HepG2 (cell line): ENCODE measurements around the gene AARSD1. TPM values are rescaled to one million over a fixed set of nuclear protein-coding genes. Genes with fewer than 3 reads are reported as not detected.
A peak's percentile ranks its signal among the peaks of the same experiment; 100 is the strongest.

Experiments used
- CBX5 ChIP-seq: sonication (generic); formaldehyde crosslinking; IDR thresholded peaks from 2 replicates; pipeline ENCODE4 v1.4.0; 2020; ENCODE audit warnings: missing genetic modification reagents, borderline replicate concordance
- JARID2 ChIP-seq: sonication (generic); formaldehyde crosslinking; IDR thresholded peaks from 2 replicates; pipeline ENCODE4 v1.8.1; 2023; ENCODE audit warnings: missing genetic modification reagents, inconsistent platforms; ENCODE audit not compliant: insufficient replicate concordance
- KDM1A ChIP-seq: IDR thresholded peaks from 2 replicates; pipeline ENCODE4 v1.6.1; 2016; ENCODE audit warnings: missing compliant biosample characterization
- KLF11 ChIP-seq: IDR thresholded peaks from 2 replicates; pipeline ENCODE4 v1.6.1; 2016; ENCODE audit warnings: missing compliant biosample characterization
- MEF2D ChIP-seq: sonication (generic); formaldehyde crosslinking; IDR thresholded peaks from 2 replicates; pipeline ENCODE4 v1.5.1; 2020; ENCODE audit warnings: mild to moderate bottlenecking, missing genetic modification reagents
- MIXL1 ChIP-seq: IDR thresholded peaks from 2 replicates; pipeline ENCODE4 v1.6.1; 2016
- ONECUT2 ChIP-seq: sonication (generic); formaldehyde crosslinking; IDR thresholded peaks from 2 replicates; pipeline ENCODE4 v1.4.0; 2020; ENCODE audit warnings: missing genetic modification reagents
- RAD21 ChIP-seq: fragments of 450-650 bp; formaldehyde crosslinking; IDR thresholded peaks from 2 replicates; pipeline ENCODE4 v1.5.0; 2020; ENCODE audit warnings: mild to moderate bottlenecking
- SMAD3 ChIP-seq: sonication (generic); formaldehyde crosslinking; IDR thresholded peaks from 2 replicates; pipeline ENCODE4 v1.4.0; 2020; ENCODE audit warnings: missing genetic modification reagents
- SMC3 ChIP-seq: IDR thresholded peaks from 2 replicates; pipeline ENCODE4 v1.6.1; 2011; ENCODE audit warnings: low read length, improper control_type of control experiment
- SP4 ChIP-seq: sonication (generic); formaldehyde crosslinking; IDR thresholded peaks from 2 replicates; pipeline ENCODE4 v1.8.1; 2023; ENCODE audit warnings: mild to moderate bottlenecking, missing genetic modification reagents
- TBX2 ChIP-seq: sonication (generic); formaldehyde crosslinking; IDR thresholded peaks from 2 replicates; pipeline ENCODE4 v1.5.0; 2020; ENCODE audit warnings: missing genetic modification reagents, mild to moderate bottlenecking, borderline replicate concordance
- ZBTB7B ChIP-seq: sonication (generic); formaldehyde crosslinking; IDR thresholded peaks from 2 replicates; pipeline ENCODE4 v1.4.0; 2020; ENCODE audit warnings: missing genetic modification reagents
- ZNF556 ChIP-seq: sonication (generic); formaldehyde crosslinking; IDR thresholded peaks from 2 replicates; pipeline ENCODE4 v1.4.0; 2020; ENCODE audit warnings: mild to moderate bottlenecking, missing genetic modification reagents, borderline replicate concordance
- ZNF563 ChIP-seq: sonication (generic); formaldehyde crosslinking; IDR thresholded peaks from 2 replicates; pipeline ENCODE4 v1.8.0; 2022; ENCODE audit warnings: mild to moderate bottlenecking, moderate library complexity, missing genetic modification reagents
- ZNF878 ChIP-seq: sonication (generic); formaldehyde crosslinking; IDR thresholded peaks from 2 replicates; pipeline ENCODE4 v1.8.1; 2023; ENCODE audit warnings: mild to moderate bottlenecking, missing genetic modification reagents, moderate library complexity
- ZSCAN22 ChIP-seq: sonication (generic); formaldehyde crosslinking; IDR thresholded peaks from 2 replicates; pipeline ENCODE4 v1.4.0; 2020; ENCODE audit warnings: mild to moderate bottlenecking, missing genetic modification reagents
- polyA plus RNA-seq, 8 experiments: library from polyadenylated mRNA; depleted of rRNA in 3 of 8; stranded (reverse) in 7 of 8; unstranded in 1 of 8; fragments of >200 nt; fragmentation: Illumina TruSeq in 4 of 8; extraction: Trizol in 4 of 8; gene quantifications; 2 replicates each; pipeline versions ENCODE4 v1.2.1 to v1.2.3, GENCODE V29; 2011 to 2016; ENCODE audit warnings: low read depth in 4 of 8, missing spikeins in 1 of 8, mixed read lengths in 1 of 8; ENCODE audit not compliant: insufficient read depth in 1 of 8
- total RNA-seq, 5 experiments: library from RNA; depleted of rRNA; stranded (reverse); fragments of >200 nt; fragmentation: Illumina TruSeq; extraction: Trizol; gene quantifications; 2 replicates each; pipeline ENCODE4 v1.2.3, GENCODE V29; 2016; ENCODE audit warnings: low read depth in 1 of 5
- TF ChIP-seq, protein P1 (sequence below): IDR thresholded peaks from 2 replicates; pipeline ENCODE4 v1.6.1; 2016
- TF ChIP-seq, protein P2 (sequence below): IDR thresholded peaks from 2 replicates; pipeline ENCODE4 v1.6.1; 2018; ENCODE audit warnings: missing genetic modification reagents, mild to moderate bottlenecking, missing compliant biosample characterization
- TF ChIP-seq, protein P3 (sequence below): sonication (generic); formaldehyde crosslinking; IDR thresholded peaks from 2 replicates; pipeline ENCODE4 v1.5.0; 2020; ENCODE audit warnings: mild to moderate bottlenecking, missing genetic modification reagents, moderate library complexity

Gene AARSD1
- total and polyA plus RNA-seq, 2 of the 13 experiments (the other 11 are each of a cell fraction or from before 2014, with no cell fraction given) = 24.7 to 29.3 TPM

DNA sequence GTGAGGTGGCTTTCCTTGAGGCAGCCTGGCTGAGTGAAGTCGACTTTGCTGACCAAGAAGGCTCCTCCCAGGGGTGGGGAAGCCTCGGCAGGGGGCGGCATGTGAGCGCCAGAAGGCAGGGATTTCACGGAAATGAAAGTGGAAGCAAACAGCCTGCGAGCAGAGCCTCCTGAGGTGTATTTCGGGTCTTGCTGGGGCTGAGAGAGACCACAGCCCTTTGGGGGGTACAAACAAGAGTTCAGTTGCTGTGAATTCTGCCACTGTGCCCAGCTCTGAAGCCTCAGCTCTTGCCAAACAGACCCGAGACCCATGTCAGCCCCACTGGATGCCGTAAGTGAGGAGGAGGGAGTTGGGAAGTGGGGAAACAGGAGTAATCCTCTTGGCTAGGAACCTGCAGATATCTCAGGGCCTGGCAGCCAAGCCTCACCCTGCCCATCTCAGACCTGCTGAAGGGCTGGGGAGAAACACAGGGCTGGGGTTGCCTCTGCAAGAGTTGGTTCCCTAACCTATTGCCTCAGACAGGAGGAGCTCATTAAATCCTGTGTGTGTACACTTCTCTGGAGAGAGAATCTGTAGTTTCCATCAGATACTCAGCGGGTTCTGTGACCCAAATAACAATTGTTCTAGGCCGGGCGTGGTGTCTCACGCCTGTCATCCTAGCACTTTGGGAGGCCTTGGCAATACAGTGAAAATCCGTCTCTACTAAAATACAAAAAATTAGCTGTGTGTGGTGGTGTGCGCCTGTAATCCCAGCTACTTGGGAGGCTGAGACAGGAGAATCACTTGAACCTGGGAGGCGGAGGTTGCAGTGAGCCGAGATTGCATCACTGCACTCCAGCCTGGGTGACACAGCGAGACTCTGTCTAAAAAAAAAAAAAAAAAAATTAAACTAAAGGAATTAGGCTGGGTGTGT, 42.6 kb upstream of the AARSD1 start, which contains the start of gene IFI35 (continued):
- TF ChIP-seq KDM1A (CRISPR knock-in tag) (peak; percentile 64; the same call in 1 of the 2 replicates), ONECUT2 (no peak), CBX5 (CRISPR knock-in tag) (peak; percentile 68; the same call in 1 of the 2 replicates), ZBTB7B (CRISPR knock-in tag) (peak; percentile 59), ZSCAN22 (CRISPR knock-in tag) (0 out of 2 replicates have a peak, but pooled peaks have one; percentile 12), KLF11 (CRISPR knock-in tag) (peak; percentile 31; the same call in 1 of the 2 replicates), SMC3 (peak; percentile 22; the same call in 1 of the 2 replicates), ZNF556 (CRISPR knock-in tag) (0 out of 2 replicates have a peak, but pooled peaks have one; percentile 57), MEF2D (CRISPR knock-in tag) (peak; percentile 22; the same call in 1 of the 2 replicates), JARID2 (CRISPR knock-in tag) (no peak), MIXL1 (no peak; the same call in 1 of the 2 replicates), ZNF563 (0 out of 2 replicates have a peak, but pooled peaks have one; percentile 30), ZNF878 (CRISPR knock-in tag) (peak; percentile 79), SP4 (CRISPR knock-in tag) (peak; percentile 77; the same call in 1 of the 2 replicates), RAD21 (peak; percentile 88), TBX2 (CRISPR knock-in tag) (peak; percentile 62; the same call in 1 of the 2 replicates), SMAD3 (peak; percentile 87; the same call in 1 of the 2 replicates)
- TF ChIP-seq, protein P1, sequence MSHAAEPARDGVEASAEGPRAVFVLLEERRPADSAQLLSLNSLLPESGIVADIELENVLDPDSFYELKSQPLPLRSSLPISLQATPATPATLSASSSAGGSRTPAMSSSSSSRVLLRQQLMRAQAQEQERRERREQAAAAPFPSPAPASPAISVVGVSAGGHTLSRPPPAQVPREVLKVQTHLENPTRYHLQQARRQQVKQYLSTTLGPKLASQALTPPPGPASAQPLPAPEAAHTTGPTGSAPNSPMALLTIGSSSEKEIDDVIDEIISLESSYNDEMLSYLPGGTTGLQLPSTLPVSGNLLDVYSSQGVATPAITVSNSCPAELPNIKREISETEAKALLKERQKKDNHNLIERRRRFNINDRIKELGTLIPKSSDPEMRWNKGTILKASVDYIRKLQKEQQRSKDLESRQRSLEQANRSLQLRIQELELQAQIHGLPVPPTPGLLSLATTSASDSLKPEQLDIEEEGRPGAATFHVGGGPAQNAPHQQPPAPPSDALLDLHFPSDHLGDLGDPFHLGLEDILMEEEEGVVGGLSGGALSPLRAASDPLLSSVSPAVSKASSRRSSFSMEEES = no peak
- TF ChIP-seq, protein P2, sequence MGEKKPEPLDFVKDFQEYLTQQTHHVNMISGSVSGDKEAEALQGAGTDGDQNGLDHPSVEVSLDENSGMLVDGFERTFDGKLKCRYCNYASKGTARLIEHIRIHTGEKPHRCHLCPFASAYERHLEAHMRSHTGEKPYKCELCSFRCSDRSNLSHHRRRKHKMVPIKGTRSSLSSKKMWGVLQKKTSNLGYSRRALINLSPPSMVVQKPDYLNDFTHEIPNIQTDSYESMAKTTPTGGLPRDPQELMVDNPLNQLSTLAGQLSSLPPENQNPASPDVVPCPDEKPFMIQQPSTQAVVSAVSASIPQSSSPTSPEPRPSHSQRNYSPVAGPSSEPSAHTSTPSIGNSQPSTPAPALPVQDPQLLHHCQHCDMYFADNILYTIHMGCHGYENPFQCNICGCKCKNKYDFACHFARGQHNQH (CRISPR knock-in tag) = peak; percentile 70; the same call in 1 of the 2 replicates
- TF ChIP-seq, protein P3, sequence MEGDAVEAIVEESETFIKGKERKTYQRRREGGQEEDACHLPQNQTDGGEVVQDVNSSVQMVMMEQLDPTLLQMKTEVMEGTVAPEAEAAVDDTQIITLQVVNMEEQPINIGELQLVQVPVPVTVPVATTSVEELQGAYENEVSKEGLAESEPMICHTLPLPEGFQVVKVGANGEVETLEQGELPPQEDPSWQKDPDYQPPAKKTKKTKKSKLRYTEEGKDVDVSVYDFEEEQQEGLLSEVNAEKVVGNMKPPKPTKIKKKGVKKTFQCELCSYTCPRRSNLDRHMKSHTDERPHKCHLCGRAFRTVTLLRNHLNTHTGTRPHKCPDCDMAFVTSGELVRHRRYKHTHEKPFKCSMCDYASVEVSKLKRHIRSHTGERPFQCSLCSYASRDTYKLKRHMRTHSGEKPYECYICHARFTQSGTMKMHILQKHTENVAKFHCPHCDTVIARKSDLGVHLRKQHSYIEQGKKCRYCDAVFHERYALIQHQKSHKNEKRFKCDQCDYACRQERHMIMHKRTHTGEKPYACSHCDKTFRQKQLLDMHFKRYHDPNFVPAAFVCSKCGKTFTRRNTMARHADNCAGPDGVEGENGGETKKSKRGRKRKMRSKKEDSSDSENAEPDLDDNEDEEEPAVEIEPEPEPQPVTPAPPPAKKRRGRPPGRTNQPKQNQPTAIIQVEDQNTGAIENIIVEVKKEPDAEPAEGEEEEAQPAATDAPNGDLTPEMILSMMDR (CRISPR knock-in tag) = peak; percentile 97
